Measurements from ENCODE around the gene NATD1. TPM values are rescaled to one million over a fixed set of nuclear protein-coding genes. Genes with fewer than 3 reads are reported as not detected.

Gene NATD1
- total and polyA plus RNA-seq, 2 of the 8 experiments (the other 6 are each of a cell fraction or from before 2014, with no cell fraction given) = 5.4 to 8.4 TPM

- no peak overlapping the region for H4K91ac ChIP-seq (replicated peaks; ENCODE audit: insufficient read length, low read length)
- peaks cover 56 to 82% of the 10 kb centered on the region in 2 experiments for H3K79me2 ChIP-seq (ENCODE audit: control insufficient read depth in 1 of 2, insufficient read depth in 2 of 2, low read length in 2 of 2)
- peaks cover 8% of the 10 kb centered on the region for H3K23me2 ChIP-seq (ENCODE audit: low read depth, low read length)
- ChIA-PET POLR2A (ENCODE audit: partially characterized antibody) (interaction anchor here (1.3 to 4.9 kb wide), 5 partner anchors 7 to 169 kb away, joined by 3 to 42 read pairs (median 5); no protein-coding TSS in a partner anchor), CTCF (ENCODE audit: partially characterized antibody) (interaction anchor here (0.8 to 3.6 kb wide), 9 partner anchors 10 to 167 kb away, joined by 3 to 28 read pairs (median 4); no protein-coding TSS in a partner anchor)
- H2BK12ac ChIP-seq (ENCODE audit: low read depth, low read length) = no peak overlapping the region
- peaks cover 18% of the 10 kb centered on the region for H3K79me1 ChIP-seq (ENCODE audit: low read depth, low read length)
- H3K18ac ChIP-seq (ENCODE audit: extremely low read depth, low read length) = no peak overlapping the region
- no peak overlapping the region for H3K9ac ChIP-seq (replicated peaks in 1 of 4; ENCODE audit: extremely low read depth in 1 of 4, low read depth in 3 of 4, low read length in 3 of 4)
- H3K4me1 ChIP-seq (replicated peaks in 1 of 4; ENCODE audit: control insufficient read depth in 3 of 4, insufficient read depth in 4 of 4, low read length in 3 of 4) = peaks cover 0 to 14% (median 5%) of the 10 kb centered on the region in 4 experiments; a peak in 4 of 7 replicates
- H2AFZ ChIP-seq (ENCODE audit: low read length) = no peak overlapping the region
- no peak for DNase-seq (ENCODE audit: low read depth in 1 of 2, low spot score in 2 of 2)
- H3K27ac ChIP-seq (ENCODE audit: low read depth, low read length) = no peak overlapping the region
- no peaks in the 10 kb centered on the region for H3K9me3 ChIP-seq (ENCODE audit: insufficient read depth in 2 of 2, low read depth in 1 of 2, low read length in 1 of 2)
- no peak overlapping the region for H3K23ac ChIP-seq (ENCODE audit: insufficient read length)
- no peak overlapping the region for H2BK20ac ChIP-seq (ENCODE audit: low read length)
- H3K4me2 ChIP-seq (ENCODE audit: insufficient read depth in 1 of 2, low read depth in 2 of 2, low read length in 2 of 2) = no peak overlapping the region; a peak in 1 of 4 replicates
- peaks cover 32 to 38% of the 10 kb centered on the region in 2 experiments for H4K20me1 ChIP-seq (replicated peaks in 1 of 2; ENCODE audit: control insufficient read depth in 1 of 2, insufficient read depth in 2 of 2, low read length in 2 of 2)
- no peak overlapping the region for H2BK15ac ChIP-seq (ENCODE audit: low read length)
- WGBS, 2 experiments (ENCODE audit: extremely low coverage in 1 of 2, insufficient coverage in 1 of 2, insufficient read length in 1 of 2, insufficient replicate concordance in 2 of 2, low coverage in 1 of 2, low lambda C conversion rate in 2 of 2, missing lambda C conversion rate in 1 of 2) = 95% methylated on average over 15 of the region's 15 CpGs; no CpG with 5 or more reads in 1 of the 2 experiments
- H3K56ac ChIP-seq (replicated peaks; ENCODE audit: insufficient read length, low read depth, low read length) = no peak overlapping the region
- no peak overlapping the region for H3K4ac ChIP-seq (replicated peaks; ENCODE audit: insufficient read length, low read depth, low read length)
- no peak overlapping the region for H3K14ac ChIP-seq (ENCODE audit: insufficient read length)
- H2AK5ac ChIP-seq (ENCODE audit: low read depth, low read length) = no peak overlapping the region
- H3K27me3 ChIP-seq (replicated peaks in 1 of 4; ENCODE audit: control insufficient read depth in 3 of 4, extremely low read depth in 1 of 4, insufficient read depth in 3 of 4, low read length in 3 of 4) = no peaks in the 10 kb centered on the region
- no peak overlapping the region for H2BK120ac ChIP-seq (replicated peaks; ENCODE audit: low read depth, low read length)
- no peak overlapping the region for H2BK5ac ChIP-seq (ENCODE audit: low read depth, low read length)
- H4K8ac ChIP-seq (ENCODE audit: extremely low read depth, insufficient read depth, low read length) = peak overlapping the region; percentile 18; the same call in 1 of the 2 replicates
- no peak overlapping the region for H4K5ac ChIP-seq (ENCODE audit: insufficient read length, low read depth, low read length)
- no peak for FAIRE-seq
- H3K36me3 ChIP-seq (ENCODE audit: control insufficient read depth in 2 of 4, insufficient read depth in 4 of 4, low read length in 3 of 4) = peaks cover 0 to 18% (median 4%) of the 10 kb centered on the region in 4 experiments; a peak in 4 of 8 replicates
- H3K4me3 ChIP-seq (ENCODE audit: extremely low read depth in 1 of 4, insufficient read depth in 2 of 4, low read depth in 3 of 4, low read length in 4 of 4) = no peak overlapping the region
- no peak for TF ChIP-seq EZH2 (IDR thresholded peaks at IDR 0.05; ENCODE audit: low read depth, low read length, severe bottlenecking)
- TF ChIP-seq ATF2 (IDR thresholded peaks at IDR 0.05; ENCODE audit: low read length) = no peak
- TF ChIP-seq RAD21 (IDR thresholded peaks at IDR 0.05 in 1 of 2, conservative IDR thresholded peaks at IDR 0.05 in 1 of 2; ENCODE audit: low read depth in 2 of 2, low read length in 2 of 2) = no peak
- TF ChIP-seq PHF8 (conservative IDR thresholded peaks at IDR 0.05; ENCODE audit: low read depth, low read length) = no peak
- TF ChIP-seq TCF12 (IDR thresholded peaks at IDR 0.05; ENCODE audit: low read depth, low read length) = no peak
- TF ChIP-seq ASH2L (IDR thresholded peaks at IDR 0.05; ENCODE audit: low read length) = no peak
- TF ChIP-seq RBBP5 (IDR thresholded peaks at IDR 0.05; ENCODE audit: borderline replicate concordance, low read depth, low read length) = no peak
- TF ChIP-seq EGR1 (IDR thresholded peaks at IDR 0.05; ENCODE audit: borderline replicate concordance, low read depth, low read length) = no peak
- no peak for TF ChIP-seq MAFK (IDR thresholded peaks at IDR 0.05; ENCODE audit: low read depth, low read length)
- TF ChIP-seq HDAC2 (IDR thresholded peaks at IDR 0.05; ENCODE audit: borderline replicate concordance in 1 of 2, low read depth in 2 of 2, low read length in 2 of 2) = no peak
Observed at GRCh38 chr17:21210411-21211076, 42.7 kb downstream of the NATD1 start.
